ENCODE measurements around the gene NFATC1. TPM values are rescaled to one million over a fixed set of nuclear protein-coding genes. Genes with fewer than 3 reads are reported as not detected.

The NFATC1 gene
- total and polyA plus RNA-seq, 2 donors, result 5.4 to 23.8 TPM

DNA sequence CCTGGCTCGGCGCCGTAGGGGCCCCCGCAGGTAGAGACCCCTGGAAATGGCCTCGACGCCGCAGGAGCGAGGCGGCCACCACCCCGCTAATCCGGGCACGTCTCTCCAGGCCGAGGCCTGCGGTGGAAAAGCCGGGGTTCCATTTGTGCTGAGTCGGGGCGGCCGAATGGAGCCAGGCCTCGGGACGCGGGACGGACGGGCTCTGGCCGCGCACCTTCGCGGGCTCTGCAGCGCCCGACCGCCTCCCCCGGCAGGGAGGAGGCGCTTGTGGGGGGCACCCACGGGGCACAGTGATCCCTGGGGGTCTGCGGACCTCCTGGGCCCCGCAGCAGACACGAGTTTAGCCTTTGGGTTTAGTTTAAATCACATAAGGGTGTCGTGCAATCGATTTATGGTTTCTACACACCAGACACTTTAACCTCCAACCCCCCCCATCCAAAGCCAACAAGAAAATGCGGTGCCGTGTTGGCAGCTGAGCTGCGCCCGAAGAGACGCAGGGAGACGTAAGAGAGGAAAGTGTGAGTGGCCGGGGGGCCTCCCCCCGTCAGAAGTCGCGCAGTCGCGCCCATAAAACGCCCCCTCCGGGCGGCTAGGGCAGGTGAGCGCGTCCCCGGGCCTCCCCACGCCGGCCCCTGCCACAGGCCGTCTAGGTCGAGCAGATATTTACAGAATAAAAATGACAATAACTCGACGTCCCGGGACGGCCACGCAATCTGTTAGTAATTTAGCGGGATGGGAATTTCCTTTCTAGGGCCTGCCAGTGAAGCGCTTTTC is 1.0 kb upstream of the NFATC1 start:
- Histone ChIP-seq H3K4me3 (ENCODE audit: low read length in 2 of 2) (peak overlapping the region in 1 of 2 donors; percentile 54), H3K9me3 (ENCODE audit: control insufficient read depth in 2 of 2, insufficient read depth in 1 of 2, low read length in 1 of 2) (peaks cover 0 to 3% of the 10 kb centered on the region in 2 donors), H3K4me1 (ENCODE audit: control insufficient read depth in 2 of 2, insufficient read depth in 2 of 2, low read length in 2 of 2) (peaks cover 14 to 37% of the 10 kb centered on the region in 2 donors), H3K36me3 (ENCODE audit: control insufficient read depth in 2 of 2, insufficient read depth in 2 of 2, low read length in 1 of 2) (no peaks in the 10 kb centered on the region), H3K27me3 (ENCODE audit: control insufficient read depth in 2 of 2, insufficient read depth in 1 of 2, low read length in 1 of 2) (peaks cover 75 to 90% of the 10 kb centered on the region in 2 donors), H3K27ac (ENCODE audit: low read depth in 1 of 2, low read length in 1 of 2) (peak overlapping the region; percentile 18 to 47)
- DNase-seq (ENCODE audit: low read depth in 6 of 9, low spot score in 9 of 9), result peak in 1 of 9 donors; percentile 49
- 2% methylated on average over 67 of the region's 67 CpGs for WGBS

DNA sequence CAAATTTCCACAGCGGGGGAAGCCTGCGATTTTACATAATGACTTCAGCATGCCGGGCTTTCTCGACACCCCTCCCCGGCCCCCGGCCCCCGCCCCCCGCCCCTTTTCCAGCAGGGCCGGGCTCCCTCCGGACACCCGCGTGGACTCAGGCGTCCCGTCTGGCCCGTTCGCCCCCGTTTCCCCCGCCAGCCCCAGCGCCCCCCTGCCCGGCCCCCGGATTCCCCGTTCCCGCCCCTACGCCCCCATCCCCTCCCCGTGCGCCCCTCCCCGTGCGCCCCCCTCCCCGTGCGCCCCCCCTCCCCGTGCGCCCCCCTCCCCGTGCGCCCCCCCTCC is 456 bp upstream of the NFATC1 start:
- Histone ChIP-seq H3K27me3 (ENCODE audit: control insufficient read depth in 2 of 2, insufficient read depth in 1 of 2, low read length in 1 of 2) (peaks cover 73 to 90% of the 10 kb centered on the region in 2 donors), H3K27ac (ENCODE audit: low read depth in 1 of 2, low read length in 1 of 2) (no peak overlapping the region), H3K9me3 (ENCODE audit: control insufficient read depth in 2 of 2, insufficient read depth in 1 of 2, low read length in 1 of 2) (peaks cover 0 to 3% of the 10 kb centered on the region in 2 donors), H3K36me3 (ENCODE audit: control insufficient read depth in 2 of 2, insufficient read depth in 2 of 2, low read length in 1 of 2) (no peaks in the 10 kb centered on the region), H3K4me3 (ENCODE audit: low read length in 2 of 2) (peak overlapping the region in 1 of 2 donors; percentile 54), H3K4me1 (ENCODE audit: control insufficient read depth in 2 of 2, insufficient read depth in 2 of 2, low read length in 2 of 2) (peaks cover 14 to 38% of the 10 kb centered on the region in 2 donors)
- 1% methylated on average over 25 of the region's 34 CpGs for WGBS
- no peak for DNase-seq (ENCODE audit: low read depth in 6 of 9, low spot score in 9 of 9)

DNA sequence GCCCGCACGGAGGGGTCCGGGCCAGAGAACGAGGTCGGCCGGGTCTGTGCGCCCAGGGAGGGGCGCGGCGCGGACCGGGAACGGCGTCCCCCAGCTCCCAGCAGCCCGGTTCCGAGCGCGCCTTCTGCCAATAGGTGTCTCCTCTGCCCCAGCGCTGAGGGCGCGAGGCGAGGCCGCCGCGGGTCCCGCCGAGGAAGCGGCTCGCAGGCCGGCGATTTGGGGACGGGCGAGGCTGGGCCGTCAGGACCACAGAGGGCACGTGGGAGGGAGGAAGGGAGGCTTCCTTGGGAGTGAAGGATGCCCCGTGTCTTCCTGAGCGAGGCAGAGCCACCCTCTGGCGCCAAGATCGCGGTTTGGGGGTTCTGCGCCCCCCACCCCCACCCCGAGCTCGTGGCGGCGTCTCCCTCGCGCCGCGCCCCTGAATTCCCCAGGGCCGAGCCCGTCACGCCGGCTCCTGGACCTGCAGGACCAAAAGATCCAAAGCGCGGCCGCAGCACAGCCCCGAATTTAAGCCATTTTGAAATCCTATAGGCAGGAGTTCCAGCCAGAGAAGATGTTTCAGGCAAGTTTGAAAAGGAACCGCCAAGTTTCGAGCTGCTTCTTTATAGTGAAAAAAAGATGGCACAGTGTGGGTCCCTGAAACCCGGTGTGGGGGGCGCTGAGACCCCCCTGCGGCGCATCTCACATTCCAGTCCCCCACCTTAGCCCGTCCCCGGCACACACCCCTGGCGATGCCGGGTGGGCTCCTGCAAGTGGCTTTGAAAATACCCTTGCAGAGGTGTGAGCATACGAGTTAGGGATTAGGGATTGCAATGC is 909 bp downstream of the NFATC1 start:
- Histone ChIP-seq H3K27me3 (ENCODE audit: control insufficient read depth in 2 of 2, insufficient read depth in 1 of 2, low read length in 1 of 2) (peaks cover 68 to 79% of the 10 kb centered on the region in 2 donors), H3K4me3 (ENCODE audit: low read length in 2 of 2) (peak overlapping the region; percentile 33 to 54), H3K36me3 (ENCODE audit: control insufficient read depth in 2 of 2, insufficient read depth in 2 of 2, low read length in 1 of 2) (no peaks in the 10 kb centered on the region), H3K27ac (ENCODE audit: low read depth in 1 of 2, low read length in 1 of 2) (peak overlapping the region in 1 of 2 donors; percentile 60), H3K9me3 (ENCODE audit: control insufficient read depth in 2 of 2, insufficient read depth in 1 of 2, low read length in 1 of 2) (peaks cover 0 to 3% of the 10 kb centered on the region in 2 donors), H3K4me1 (ENCODE audit: control insufficient read depth in 2 of 2, insufficient read depth in 2 of 2, low read length in 2 of 2) (peaks cover 16 to 45% of the 10 kb centered on the region in 2 donors)
- WGBS, result 18% methylated on average over 68 of the region's 68 CpGs
- DNase-seq (ENCODE audit: low read depth in 6 of 9, low spot score in 9 of 9), result peak in 1 of 9 donors; percentile 44

DNA sequence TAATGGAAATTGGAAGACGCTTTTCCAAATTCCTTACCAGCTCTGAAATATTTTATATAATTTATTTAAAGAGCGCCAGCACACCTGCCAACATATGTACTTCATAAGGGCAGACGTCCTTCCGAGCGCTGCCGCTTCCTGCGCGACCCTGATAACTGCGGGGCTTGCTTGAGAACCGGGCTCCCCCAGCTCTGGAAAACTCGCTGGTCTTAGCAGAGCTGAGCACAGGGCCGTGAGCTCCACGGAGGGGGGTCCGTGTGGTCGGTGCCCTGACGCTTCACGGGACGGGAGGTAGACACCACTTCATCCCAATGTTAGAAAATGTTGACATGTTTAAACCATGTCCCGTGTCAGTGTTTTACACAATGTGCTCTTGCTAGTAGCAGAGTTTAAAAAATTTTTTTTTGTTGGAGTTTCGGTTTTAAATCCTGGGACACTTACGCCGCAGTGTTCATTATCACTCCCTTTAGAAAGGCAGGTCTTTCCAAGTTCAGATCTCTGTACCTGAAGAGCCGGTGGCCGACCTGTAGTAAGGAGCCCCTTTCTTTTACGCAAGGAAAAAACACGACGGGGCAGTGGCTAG is 1.6 kb downstream of the NFATC1 start:
- DNase-seq (ENCODE audit: low read depth in 6 of 9, low spot score in 9 of 9), result no peak
- Histone ChIP-seq H3K9me3 (ENCODE audit: control insufficient read depth in 2 of 2, insufficient read depth in 1 of 2, low read length in 1 of 2) (peaks cover 0 to 3% of the 10 kb centered on the region in 2 donors), H3K27ac (ENCODE audit: low read depth in 1 of 2, low read length in 1 of 2) (peak overlapping the region in 1 of 2 donors; percentile 5), H3K36me3 (ENCODE audit: control insufficient read depth in 2 of 2, insufficient read depth in 2 of 2, low read length in 1 of 2) (no peaks in the 10 kb centered on the region), H3K4me3 (ENCODE audit: low read length in 2 of 2) (peak overlapping the region; percentile 33 to 54), H3K27me3 (ENCODE audit: control insufficient read depth in 2 of 2, insufficient read depth in 1 of 2, low read length in 1 of 2) (peaks cover 64 to 72% of the 10 kb centered on the region in 2 donors), H3K4me1 (ENCODE audit: control insufficient read depth in 2 of 2, insufficient read depth in 2 of 2, low read length in 2 of 2) (peaks cover 16 to 51% of the 10 kb centered on the region in 2 donors)
- WGBS, result 94% methylated on average over 27 of the region's 27 CpGs

DNA sequence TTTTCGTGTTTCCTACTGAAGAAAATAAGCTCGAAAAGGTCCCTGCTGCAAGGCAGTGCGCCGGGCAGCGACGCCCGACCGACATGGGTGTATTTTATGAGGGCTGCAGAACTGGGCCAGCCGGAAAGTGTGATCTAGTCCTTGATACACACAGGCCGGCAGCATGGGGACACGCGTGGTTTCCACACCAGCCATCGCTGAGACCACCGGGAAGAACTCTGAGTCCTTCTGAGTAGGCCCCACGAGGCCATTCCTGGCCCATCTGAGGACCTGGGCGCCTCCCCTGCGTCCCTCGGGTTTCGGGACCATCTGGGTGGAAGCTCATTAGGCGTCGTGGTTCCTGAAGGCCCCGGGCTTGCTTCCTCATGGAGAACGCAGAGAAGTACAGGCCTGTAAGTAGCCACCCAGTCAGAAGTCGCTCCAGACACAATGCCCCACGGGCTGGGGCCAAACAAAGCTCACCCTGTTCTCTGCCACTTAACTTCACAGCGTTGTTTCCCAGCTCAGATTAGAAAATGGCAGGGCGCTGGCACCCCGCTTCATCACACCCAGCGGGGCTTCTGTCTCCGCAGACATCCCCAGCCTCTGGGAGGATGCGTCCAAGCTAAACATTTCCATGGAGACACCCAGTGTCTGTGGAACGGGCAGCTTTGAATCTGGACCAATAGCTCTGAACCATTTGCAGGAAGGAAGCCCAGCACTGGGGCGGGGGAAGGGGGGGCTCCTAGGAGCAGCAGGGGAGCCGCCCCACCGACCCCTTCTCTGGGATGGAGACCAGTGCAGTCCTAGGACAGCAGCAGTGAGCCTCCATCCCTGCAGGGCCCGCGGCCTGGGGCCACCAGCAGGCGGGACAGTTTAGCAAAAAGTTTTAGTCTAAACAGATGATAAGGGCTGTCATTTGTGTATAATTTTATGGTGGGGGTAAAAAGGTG is 2.4 kb downstream of the NFATC1 start:
- H3K4me1 ChIP-seq (ENCODE audit: control insufficient read depth in 2 of 2, insufficient read depth in 2 of 2, low read length in 2 of 2), result peaks cover 17 to 51% of the 10 kb centered on the region in 2 donors
- H3K4me3 ChIP-seq (ENCODE audit: low read length in 2 of 2), result no peak overlapping the region

DNA sequence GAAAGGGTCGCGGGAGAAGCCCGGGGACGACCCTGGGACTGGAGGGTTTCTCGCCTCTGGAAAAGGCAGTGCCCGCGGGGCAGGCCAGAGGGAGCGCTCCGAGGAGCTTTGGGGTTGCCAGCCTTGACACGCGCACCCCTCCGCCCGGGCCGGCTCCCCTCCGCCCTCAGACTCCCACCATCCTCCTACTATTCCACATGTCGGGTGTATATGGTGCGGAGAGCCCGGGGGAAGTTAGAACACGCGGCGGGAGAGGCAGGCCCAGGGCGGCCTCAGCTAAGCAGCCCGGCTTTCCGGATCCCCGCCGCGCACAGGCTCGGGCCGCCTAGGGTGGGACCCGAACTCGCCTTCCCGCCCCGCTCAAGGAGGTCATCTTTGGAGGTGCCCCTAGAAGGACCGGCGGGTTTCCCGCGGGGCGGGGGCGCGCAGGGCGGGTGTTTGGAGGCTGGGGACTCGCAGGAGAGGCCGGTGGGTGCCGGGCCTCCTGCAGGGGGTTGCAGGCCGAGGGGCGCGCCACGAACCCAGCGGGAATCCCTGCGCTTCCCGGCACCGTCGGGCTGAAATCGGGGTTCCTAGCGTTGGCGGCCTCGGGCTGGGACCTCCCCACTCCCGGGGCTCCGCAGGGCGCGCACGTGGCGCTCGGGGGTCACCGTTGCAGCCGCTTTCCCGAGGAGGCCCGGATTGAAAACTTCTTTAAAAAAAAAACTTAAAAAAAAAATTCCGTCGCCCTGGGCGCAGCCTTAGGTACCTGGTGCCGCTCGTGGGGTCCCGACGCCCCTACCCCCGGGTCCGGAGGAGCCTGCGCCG is 3.7 kb downstream of the NFATC1 start:
- Histone ChIP-seq H3K27ac (ENCODE audit: low read depth in 1 of 2, low read length in 1 of 2) (peak overlapping the region in 1 of 2 donors; percentile 52), H3K27me3 (ENCODE audit: control insufficient read depth in 2 of 2, insufficient read depth in 1 of 2, low read length in 1 of 2) (peaks cover 43 to 54% of the 10 kb centered on the region in 2 donors), H3K4me1 (ENCODE audit: control insufficient read depth in 2 of 2, insufficient read depth in 2 of 2, low read length in 2 of 2) (peaks cover 17 to 56% of the 10 kb centered on the region in 2 donors), H3K4me3 (ENCODE audit: low read length in 2 of 2) (peak overlapping the region; percentile 53 to 92), H3K9me3 (ENCODE audit: control insufficient read depth in 2 of 2, insufficient read depth in 1 of 2, low read length in 1 of 2) (peaks cover 0 to 3% of the 10 kb centered on the region in 2 donors), H3K36me3 (ENCODE audit: control insufficient read depth in 2 of 2, insufficient read depth in 2 of 2, low read length in 1 of 2) (no peaks in the 10 kb centered on the region)
- WGBS, result 14% methylated on average over 79 of the region's 79 CpGs
- DNase-seq (ENCODE audit: low read depth in 6 of 9, low spot score in 9 of 9), result peak in 1 of 9 donors; percentile 46

More for the DNA sequence above, 2.4 kb downstream of the NFATC1 start:
- 94% methylated on average over 38 of the region's 38 CpGs for WGBS
- no peaks in the 10 kb centered on the region for H3K36me3 ChIP-seq (ENCODE audit: control insufficient read depth in 2 of 2, insufficient read depth in 2 of 2, low read length in 1 of 2)
- no peak for DNase-seq (ENCODE audit: low read depth in 6 of 9, low spot score in 9 of 9)
- peaks cover 57 to 64% of the 10 kb centered on the region in 2 donors for H3K27me3 ChIP-seq (ENCODE audit: control insufficient read depth in 2 of 2, insufficient read depth in 1 of 2, low read length in 1 of 2)
- peak overlapping the region in 1 of 2 donors; percentile 5 for H3K27ac ChIP-seq (ENCODE audit: low read depth in 1 of 2, low read length in 1 of 2)
- peaks cover 0 to 3% of the 10 kb centered on the region in 2 donors for H3K9me3 ChIP-seq (ENCODE audit: control insufficient read depth in 2 of 2, insufficient read depth in 1 of 2, low read length in 1 of 2)

DNA sequence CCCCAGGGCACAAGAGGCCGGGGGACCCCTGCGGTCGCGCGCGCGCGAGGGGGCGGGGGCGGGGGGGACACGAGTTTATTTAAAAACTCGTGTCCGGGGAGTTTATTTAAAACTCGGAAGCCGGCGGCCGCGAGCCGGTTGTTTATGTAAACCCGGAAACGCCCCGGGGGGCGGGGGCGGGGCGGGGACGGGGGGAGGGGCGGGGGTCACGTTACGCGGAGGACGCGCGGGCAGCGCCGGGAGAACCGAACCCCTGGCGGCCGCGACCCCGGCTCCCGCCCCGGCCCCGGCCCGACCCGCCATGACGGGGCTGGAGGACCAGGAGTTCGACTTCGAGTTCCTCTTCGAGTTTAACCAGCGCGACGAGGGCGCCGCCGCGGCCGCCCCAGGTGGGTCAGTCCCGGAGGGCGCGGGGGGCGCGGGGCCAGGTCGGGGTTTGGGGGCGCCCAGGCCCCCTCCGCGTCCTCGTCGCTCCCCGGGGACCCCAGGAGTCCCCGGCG is 4.4 kb downstream of the NFATC1 start:
- H3K27ac ChIP-seq (ENCODE audit: low read depth in 1 of 2, low read length in 1 of 2), result peak overlapping the region in 1 of 2 donors; percentile 91
- H3K4me3 ChIP-seq (ENCODE audit: low read length in 2 of 2), result peak overlapping the region; percentile 53 to 92
- H3K27me3 ChIP-seq (ENCODE audit: control insufficient read depth in 2 of 2, insufficient read depth in 1 of 2, low read length in 1 of 2), result peaks cover 37 to 48% of the 10 kb centered on the region in 2 donors
- peaks cover 16 to 56% of the 10 kb centered on the region in 2 donors for H3K4me1 ChIP-seq (ENCODE audit: control insufficient read depth in 2 of 2, insufficient read depth in 2 of 2, low read length in 2 of 2)
- H3K36me3 ChIP-seq (ENCODE audit: control insufficient read depth in 2 of 2, insufficient read depth in 2 of 2, low read length in 1 of 2), result no peaks in the 10 kb centered on the region
- WGBS, result 1% methylated on average over 71 of the region's 71 CpGs
- peak in 1 of 9 donors; percentile 75 for DNase-seq (ENCODE audit: low read depth in 6 of 9, low spot score in 9 of 9)
- H3K9me3 ChIP-seq (ENCODE audit: control insufficient read depth in 2 of 2, insufficient read depth in 1 of 2, low read length in 1 of 2), result peaks cover 0 to 4% of the 10 kb centered on the region in 2 donors
